Heart left ventricle (tissue), 13 donors: ENCODE results near the gene GAB3.

Experiments used
- CTCF ChIP-seq, 12 donors: fragments of 200-600 bp; sonication (generic) in 4 of 12; IDR thresholded peaks; one replicate each; pipeline versions ENCODE4 v1.5.0 to v1.8.0; 2018 to 2022; ENCODE audit warnings: antibody characterized with exemption in 12 of 12, mild to moderate bottlenecking in 5 of 12
- POLR2A ChIP-seq, 2 donors: fragments of 450-650 bp; IDR thresholded peaks; one replicate each; pipeline ENCODE4 v1.6.1; 2017; ENCODE audit warnings: antibody characterized with exemption in 2 of 2, mild to moderate bottlenecking in 2 of 2, moderate library complexity in 2 of 2
- donor health status: ischemic (EF 13 %, LVEDD 7.1; RV severe dilation, severe dysfunction).
- donor health status: DM: no; HTN: yes; CAD: no.
- donor health status: DM: no; HTN: no; CAD: no.
- donor health status: ischemic (EF 25% LVEDD 6.9; RV normal size, moderate dysfunction).
- donor health status: ischemic (EF 25% LVEDD 5.7; RV mildly dilated, moderate dysfunction).
- donor health status: ischemic (EF 35%, LVEDD 5.7; RV mildly dilated, moderate dysfunction).
- donor health status: nonischemic (EF 11% LVEDD 7.7; RV severe dilation, severe dysfunction).
- donor health status: DM: yes; HTN: yes; CAD: no.
- donor health status: PGD.
- donor health status: ischemic (EF 29% LVEDD 5.4; RV normal size, mild dysfunction).
- donor health status: nonischemic (EF 23%, LVEDD 6.1; RV moderate dilation, normal function).

GRCh38 chrX:154655346-154655745 lies 95.5 kb downstream of the GAB3 start:
- TF ChIP-seq CTCF (IDR thresholded peaks at IDR 0.05) (no peak), POLR2A (IDR thresholded peaks at IDR 0.05) (no peak)
